DMS53 treated with DMSO at 0.1 percent for 48 hours (cell line): ENCODE results near the gene FAM222A.

Source experiments
- DNase-seq: peaks from one replicate; lab custom pipeline; 2025; ENCODE audit not compliant: unreplicated experiment; lab: John Stamatoyannopoulos, UW

Gene FAM222A

GRCh38 chr12:109795023-109795422 lies 81.4 kb downstream of the FAM222A start:
- no peak for DNase-seq

GRCh38 chr12:109796057-109796456 lies 82.4 kb downstream of the FAM222A start:
- DNase-seq = no peak

GRCh38 chr12:109797905-109798669 lies 84.5 kb downstream of the FAM222A start:
- no peak for DNase-seq

- DNase-seq = no peak
Observed at GRCh38 chr12:109798691-109799090, 85.1 kb downstream of the FAM222A start.

- no peak for DNase-seq
Observed at GRCh38 chr12:109800536-109800935, 86.9 kb downstream of the FAM222A start.

- DNase-seq = no peak
Observed at GRCh38 chr12:109802828-109803227, 89.2 kb downstream of the FAM222A start.

GRCh38 chr12:109803678-109804077 lies 90.1 kb downstream of the FAM222A start:
- DNase-seq = no peak

GRCh38 chr12:109804820-109805761 lies 91.5 kb downstream of the FAM222A start:
- peak; percentile 48 for DNase-seq

GRCh38 chr12:109807954-109808643 lies 94.5 kb downstream of the FAM222A start:
- no peak for DNase-seq

GRCh38 chr12:109808876-109809646 lies 95.4 kb downstream of the FAM222A start:
- DNase-seq = no peak

GRCh38 chr12:109810954-109811623 lies 97.5 kb downstream of the FAM222A start:
- no peak for DNase-seq

GRCh38 chr12:109811624-109811995 lies 98.0 kb downstream of the FAM222A start:
- no peak for DNase-seq

- no peak for DNase-seq
Observed at GRCh38 chr12:109813810-109814416, 100.3 kb downstream of the FAM222A start.

GRCh38 chr12:109814600-109815150 lies 101.0 kb downstream of the FAM222A start:
- DNase-seq = no peak

- DNase-seq = no peak
Observed at GRCh38 chr12:109815225-109815624, 101.6 kb downstream of the FAM222A start.

- no peak for DNase-seq
Observed at GRCh38 chr12:109815757-109816617, 102.4 kb downstream of the FAM222A start.

- no peak for DNase-seq
Observed at GRCh38 chr12:109816870-109817269, 103.2 kb downstream of the FAM222A start.

GRCh38 chr12:109817627-109818231 lies 104.1 kb downstream of the FAM222A start:
- no peak for DNase-seq
